ENCODE data around the gene MRTFB.

DNA sequence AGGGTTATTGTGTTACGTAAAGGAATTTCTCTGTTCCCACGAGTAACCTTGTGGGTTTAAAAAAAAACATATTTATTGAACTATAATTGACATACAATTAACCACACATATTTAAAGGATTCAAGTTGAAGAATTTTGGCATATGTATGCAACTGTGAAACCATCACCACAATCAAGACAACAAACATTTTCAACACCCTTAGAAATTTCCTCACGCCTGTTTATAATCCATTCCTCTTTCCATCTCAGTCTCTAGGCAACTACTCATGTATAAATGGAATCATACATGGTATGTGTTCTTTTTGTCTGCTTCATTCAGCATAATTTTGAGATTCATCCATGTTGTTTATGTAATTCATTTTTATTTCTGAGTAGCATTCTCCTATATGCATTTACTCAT is 104.0 kb downstream of the MRTFB start:
- TF ChIP-seq CTCF (IDR thresholded peaks at IDR 0.05; ENCODE audit: low read length), result no peak
- TF ChIP-seq EZH2 (optimal IDR thresholded peaks at IDR 0.05; ENCODE audit: low read depth, low read length), result no peak
- TF ChIP-seq EZH2phosphoT487 (IDR thresholded peaks at IDR 0.05; ENCODE audit: low read length), result no peak
